ENCODE data around the gene CNTD1. TPM values are rescaled to one million over a fixed set of nuclear protein-coding genes. Genes with fewer than 3 reads are reported as not detected.

CNTD1 gene
- total RNA-seq, 3 donors from 2014 or later (not counting 1 experiment from before 2014, with no cell fraction given): not detected

DNA sequence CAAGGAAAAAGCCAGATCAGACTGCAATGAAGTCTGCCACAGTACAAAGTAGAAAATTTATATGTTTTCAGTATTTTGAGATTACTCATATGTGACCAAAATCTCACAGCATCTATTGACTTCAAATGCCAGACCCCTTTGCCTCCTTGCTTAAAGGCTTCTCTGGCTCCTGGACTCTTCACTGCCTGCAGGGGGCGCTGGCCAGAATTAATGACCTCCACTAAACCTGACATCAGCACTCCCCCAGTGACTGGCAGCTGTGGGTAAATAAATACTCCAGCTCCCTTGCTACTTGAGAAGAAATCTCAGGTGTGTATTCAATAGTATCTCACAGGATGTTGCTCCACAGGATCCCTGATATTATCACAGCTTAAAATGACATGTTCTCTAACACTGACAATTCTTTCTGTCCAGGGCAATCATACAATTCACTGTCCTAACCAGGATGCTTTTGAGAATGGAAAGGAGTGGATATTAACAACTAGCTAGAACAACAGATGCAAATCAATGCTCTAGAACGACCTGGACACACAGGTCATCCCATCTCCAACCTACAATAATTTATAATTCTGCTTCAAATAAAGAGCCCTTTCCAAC, 21.4 kb downstream of the CNTD1 start:
- H3K4me3 ChIP-seq (ENCODE audit: low read length): no peak overlapping the region
- intact Hi-C loops (cut with micrococcal nuclease): no loop called here
- TF ChIP-seq, protein P1, sequence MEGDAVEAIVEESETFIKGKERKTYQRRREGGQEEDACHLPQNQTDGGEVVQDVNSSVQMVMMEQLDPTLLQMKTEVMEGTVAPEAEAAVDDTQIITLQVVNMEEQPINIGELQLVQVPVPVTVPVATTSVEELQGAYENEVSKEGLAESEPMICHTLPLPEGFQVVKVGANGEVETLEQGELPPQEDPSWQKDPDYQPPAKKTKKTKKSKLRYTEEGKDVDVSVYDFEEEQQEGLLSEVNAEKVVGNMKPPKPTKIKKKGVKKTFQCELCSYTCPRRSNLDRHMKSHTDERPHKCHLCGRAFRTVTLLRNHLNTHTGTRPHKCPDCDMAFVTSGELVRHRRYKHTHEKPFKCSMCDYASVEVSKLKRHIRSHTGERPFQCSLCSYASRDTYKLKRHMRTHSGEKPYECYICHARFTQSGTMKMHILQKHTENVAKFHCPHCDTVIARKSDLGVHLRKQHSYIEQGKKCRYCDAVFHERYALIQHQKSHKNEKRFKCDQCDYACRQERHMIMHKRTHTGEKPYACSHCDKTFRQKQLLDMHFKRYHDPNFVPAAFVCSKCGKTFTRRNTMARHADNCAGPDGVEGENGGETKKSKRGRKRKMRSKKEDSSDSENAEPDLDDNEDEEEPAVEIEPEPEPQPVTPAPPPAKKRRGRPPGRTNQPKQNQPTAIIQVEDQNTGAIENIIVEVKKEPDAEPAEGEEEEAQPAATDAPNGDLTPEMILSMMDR (IDR thresholded peaks at IDR 0.05): peak; percentile 73
- H3K27me3 Mint-ChIP-seq (ENCODE audit: low read depth in 2 of 2): no peaks in the 10 kb centered on the region
- H3K36me3 ChIP-seq (ENCODE audit: control insufficient read depth, insufficient read depth, low read length): peaks cover 51% of the 10 kb centered on the region
- H3K9me3 Mint-ChIP-seq: no peaks in the 10 kb centered on the region
- ATAC-seq (peak in 1 of 3 donors; percentile 21), DNase-seq (peak; percentile 52 to 77)
- no peaks in the 10 kb centered on the region for H3K36me3 Mint-ChIP-seq
- H3K27ac ChIP-seq (ENCODE audit: low read length): no peak overlapping the region
- H3K4me3 Mint-ChIP-seq: no peak overlapping the region
- H3K4me1 Mint-ChIP-seq: peaks cover 19 to 26% of the 10 kb centered on the region in 2 donors
- WGBS (ENCODE audit: insufficient coverage): 41% methylated on average over 2 of the region's 2 CpGs
- peak overlapping the region in 1 of 2 donors; percentile 51 for H3K27ac Mint-ChIP-seq
- H3K27me3 ChIP-seq (ENCODE audit: control insufficient read depth, insufficient read depth, low read length): no peaks in the 10 kb centered on the region
- H3K4me1 ChIP-seq (ENCODE audit: control insufficient read depth, insufficient read depth, low read length): peaks cover 18% of the 10 kb centered on the region
- no peaks in the 10 kb centered on the region for H3K9me3 ChIP-seq (ENCODE audit: control insufficient read depth, insufficient read depth, low read length)

DNA sequence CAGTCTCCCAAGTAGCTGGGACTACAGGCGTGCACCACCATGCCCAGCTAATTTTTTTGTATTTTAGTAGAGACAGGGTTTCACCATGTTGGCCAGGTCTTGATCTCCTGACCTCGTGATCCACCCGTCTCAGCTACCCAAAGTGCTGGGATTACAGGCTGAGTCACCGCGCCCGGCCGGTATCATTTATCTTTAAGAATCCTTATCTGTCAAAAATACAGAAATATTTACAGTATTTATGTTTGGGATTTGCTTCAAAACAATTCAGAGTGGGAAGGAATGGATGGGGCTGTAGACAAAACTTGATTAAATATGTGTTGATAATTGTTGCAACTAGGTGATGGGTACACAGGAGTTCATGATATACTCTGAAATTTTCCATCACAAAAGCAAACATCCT, 22.5 kb downstream of the CNTD1 start:
- Mint-ChIP-seq H3K27me3 (ENCODE audit: low read depth in 2 of 2) (no peaks in the 10 kb centered on the region), H3K4me1 (peaks cover 19 to 26% of the 10 kb centered on the region in 2 donors), H3K9me3 (no peaks in the 10 kb centered on the region), H3K4me3 (peak overlapping the region; percentile 42), H3K27ac (peak overlapping the region in 1 of 2 donors; percentile 61), H3K36me3 (no peaks in the 10 kb centered on the region)
- DNase-seq (no peak), ATAC-seq (no peak)
- peaks cover 18% of the 10 kb centered on the region for H3K4me1 ChIP-seq (ENCODE audit: control insufficient read depth, insufficient read depth, low read length)
- no peak overlapping the region for H3K27ac ChIP-seq (ENCODE audit: low read length)
- WGBS (ENCODE audit: insufficient coverage): 100% methylated on average over 3 of the region's 7 CpGs
- peaks cover 40% of the 10 kb centered on the region for H3K36me3 ChIP-seq (ENCODE audit: control insufficient read depth, insufficient read depth, low read length)
- H3K4me3 ChIP-seq (ENCODE audit: low read length): no peak overlapping the region
- H3K9me3 ChIP-seq (ENCODE audit: control insufficient read depth, insufficient read depth, low read length): no peaks in the 10 kb centered on the region
- no peaks in the 10 kb centered on the region for H3K27me3 ChIP-seq (ENCODE audit: control insufficient read depth, insufficient read depth, low read length)
- intact Hi-C loops (cut with micrococcal nuclease): no loop called here
- TF ChIP-seq, protein P1 (IDR thresholded peaks at IDR 0.05): no peak

DNA sequence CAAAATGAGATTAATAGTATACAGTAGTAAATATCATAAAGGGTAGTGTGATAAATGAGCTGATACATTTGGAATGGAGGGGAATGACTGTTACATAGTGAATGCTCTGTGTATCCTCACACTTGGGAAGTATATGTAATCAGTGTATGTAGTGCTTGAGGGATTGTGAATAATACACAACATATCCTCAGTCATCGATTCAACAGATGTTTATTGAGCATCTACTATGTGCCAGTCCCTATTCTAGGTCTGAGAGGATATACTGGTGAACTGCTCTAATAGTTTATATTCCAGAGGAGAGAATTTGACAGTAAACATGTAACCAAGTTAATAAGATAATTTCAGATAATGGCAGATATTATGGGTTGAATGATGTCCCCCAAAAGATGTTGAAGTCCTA, 28.8 kb downstream of the CNTD1 start:
- intact Hi-C loops (cut with micrococcal nuclease): no loop called here
- Histone ChIP-seq H3K36me3 (ENCODE audit: control insufficient read depth, insufficient read depth, low read length) (peaks cover under 1% of the 10 kb centered on the region), H3K27ac (ENCODE audit: low read length) (no peak overlapping the region), H3K9me3 (ENCODE audit: control insufficient read depth, insufficient read depth, low read length) (no peaks in the 10 kb centered on the region), H3K27me3 (ENCODE audit: control insufficient read depth, insufficient read depth, low read length) (peaks cover 3% of the 10 kb centered on the region), H3K4me1 (ENCODE audit: control insufficient read depth, insufficient read depth, low read length) (peaks cover 18% of the 10 kb centered on the region), H3K4me3 (ENCODE audit: low read length) (no peak overlapping the region)
- Mint-ChIP-seq H3K9me3 (no peaks in the 10 kb centered on the region), H3K27ac (no peak overlapping the region), H3K4me3 (no peak overlapping the region), H3K27me3 (ENCODE audit: low read depth in 2 of 2) (peaks cover 9 to 13% of the 10 kb centered on the region in 2 donors), H3K36me3 (no peaks in the 10 kb centered on the region), H3K4me1 (peaks cover 18 to 21% of the 10 kb centered on the region in 2 donors)
- WGBS (ENCODE audit: insufficient coverage): no CpG with 5 or more reads among the region's 1 CpG
- no peak for ATAC-seq
- no peak for DNase-seq
- TF ChIP-seq, protein P1 (IDR thresholded peaks at IDR 0.05): no peak

DNA sequence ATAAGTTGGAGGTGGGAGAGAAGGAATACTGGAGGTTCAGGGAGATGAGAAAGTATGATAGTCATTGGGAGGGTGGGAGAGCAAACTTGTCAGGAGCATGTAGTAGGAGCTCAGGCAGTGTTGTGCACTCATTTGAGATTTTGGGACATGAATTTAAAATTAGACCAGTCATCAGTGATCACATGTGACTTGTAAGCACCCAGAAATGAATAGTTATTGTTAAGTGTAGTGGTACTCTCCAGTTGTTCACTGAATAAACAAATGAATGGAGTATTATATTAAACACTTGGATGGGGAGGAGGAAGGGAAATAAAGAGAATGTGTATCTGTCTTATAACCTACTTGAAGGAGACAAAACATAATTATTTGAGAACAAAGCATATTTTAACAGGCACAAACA, 32.3 kb downstream of the CNTD1 start:
- Histone ChIP-seq H3K9me3 (ENCODE audit: control insufficient read depth, insufficient read depth, low read length) (no peaks in the 10 kb centered on the region), H3K27ac (ENCODE audit: low read length) (no peak overlapping the region), H3K4me1 (ENCODE audit: control insufficient read depth, insufficient read depth, low read length) (peaks cover 7% of the 10 kb centered on the region), H3K4me3 (ENCODE audit: low read length) (no peak overlapping the region), H3K36me3 (ENCODE audit: control insufficient read depth, insufficient read depth, low read length) (peaks cover 1% of the 10 kb centered on the region), H3K27me3 (ENCODE audit: control insufficient read depth, insufficient read depth, low read length) (peaks cover 3% of the 10 kb centered on the region)
- TF ChIP-seq, protein P1 (IDR thresholded peaks at IDR 0.05): no peak
- H3K36me3 Mint-ChIP-seq: no peaks in the 10 kb centered on the region
- no peaks in the 10 kb centered on the region for H3K9me3 Mint-ChIP-seq
- peaks cover 9 to 13% of the 10 kb centered on the region in 2 donors for H3K27me3 Mint-ChIP-seq (ENCODE audit: low read depth in 2 of 2)
- peaks cover 22 to 29% of the 10 kb centered on the region in 2 donors for H3K4me1 Mint-ChIP-seq
- ATAC-seq (no peak), DNase-seq (no peak)
- peak overlapping the region; percentile 47 for H3K4me3 Mint-ChIP-seq
- intact Hi-C loops (cut with micrococcal nuclease): loop anchor here (5.0 to 10.0 kb wide), 2 partner anchors 151 to 654 kb away; partner anchors contain the start of genes DHX8, PTGES3L and RUNDC1
- peak overlapping the region in 1 of 2 donors; percentile 1 for H3K27ac Mint-ChIP-seq
